GM18867 (cell line): ENCODE results near the gene CRYGA.
"Not testable (repeated sequence)": the region's sequence is repeated elsewhere in the genome, so short reads cannot be mapped to it uniquely, and the experiment has no call there.

Source experiments
- ATAC-seq: cut with Tn5 transposase; IDR thresholded peaks from one replicate; pipeline ENCODE4 v1.9.1; 2021; ENCODE audit warnings: mild to moderate bottlenecking, moderate library complexity; ENCODE audit not compliant: unreplicated experiment

Gene CRYGA

DNA sequence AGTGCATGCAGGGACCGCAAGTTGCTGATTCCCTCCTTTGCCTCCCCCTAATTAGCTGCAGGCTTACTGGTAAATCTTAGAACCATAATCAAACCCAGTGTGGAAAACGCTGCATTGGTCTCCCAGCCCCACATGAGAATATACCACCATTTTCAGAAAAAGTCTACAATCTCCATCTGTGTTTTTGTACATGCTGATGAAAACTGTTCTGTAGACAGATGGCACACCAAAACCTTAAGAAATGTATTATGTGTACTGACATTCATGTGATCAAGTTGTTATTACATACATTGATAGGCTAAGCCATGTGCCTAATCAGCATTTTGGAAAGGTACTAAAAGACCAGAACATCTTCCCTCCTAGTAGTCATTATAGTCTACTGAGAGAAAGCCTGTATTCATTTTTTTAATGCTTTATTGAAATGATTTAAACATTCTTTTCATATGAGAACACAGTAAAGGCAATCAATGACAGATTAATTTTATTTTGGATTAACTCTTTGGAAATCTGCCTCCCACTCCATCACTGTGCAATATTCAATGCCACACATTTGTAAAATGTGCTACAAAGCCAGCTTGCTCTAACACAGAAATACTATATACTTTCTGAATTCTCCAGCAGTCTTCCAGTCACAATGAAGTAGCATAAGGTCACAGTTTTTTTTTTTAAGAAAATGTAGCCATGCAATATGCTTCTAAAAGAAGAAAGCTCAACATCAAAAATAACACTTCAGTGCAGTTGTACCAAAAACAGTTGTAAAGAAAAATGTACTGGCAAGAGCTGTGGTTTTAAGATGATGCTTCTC, 1.8 kb upstream of the CRYGA start:
- ATAC-seq, result no peak

GRCh38 chr2:208156439-208156838, 7.0 kb downstream of the CRYGA start:
- no peak for ATAC-seq

- ATAC-seq, result no peak
Observed at GRCh38 chr2:208153156-208153555, 10.2 kb downstream of the CRYGA start.

GRCh38 chr2:208150956-208151355, 12.4 kb downstream of the CRYGA start:
- ATAC-seq, result no peak

DNA sequence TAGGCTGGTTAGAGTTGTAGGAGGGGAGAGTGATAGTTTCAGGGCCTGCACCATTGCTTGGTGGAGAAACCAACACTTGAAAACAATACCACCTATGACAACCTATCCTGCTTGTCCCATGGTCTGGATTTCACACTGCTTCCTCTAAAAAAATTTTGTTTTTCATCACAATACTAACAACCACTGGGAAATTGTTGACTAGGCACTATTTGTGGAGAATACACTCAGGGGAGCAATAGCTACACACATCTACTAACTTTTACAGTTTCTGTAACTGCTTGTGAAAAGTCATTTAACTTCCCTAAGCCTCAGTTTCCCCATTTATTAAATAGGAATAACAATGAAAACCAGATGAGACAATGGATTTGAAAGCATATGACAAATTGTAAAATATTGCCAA, 13.3 kb downstream of the CRYGA start:
- no peak for ATAC-seq

- ATAC-seq, result no peak
Observed at GRCh38 chr2:208148803-208149202, 14.6 kb downstream of the CRYGA start.

- ATAC-seq, result no peak
Observed at GRCh38 chr2:208147759-208148158, 15.6 kb downstream of the CRYGA start.

DNA sequence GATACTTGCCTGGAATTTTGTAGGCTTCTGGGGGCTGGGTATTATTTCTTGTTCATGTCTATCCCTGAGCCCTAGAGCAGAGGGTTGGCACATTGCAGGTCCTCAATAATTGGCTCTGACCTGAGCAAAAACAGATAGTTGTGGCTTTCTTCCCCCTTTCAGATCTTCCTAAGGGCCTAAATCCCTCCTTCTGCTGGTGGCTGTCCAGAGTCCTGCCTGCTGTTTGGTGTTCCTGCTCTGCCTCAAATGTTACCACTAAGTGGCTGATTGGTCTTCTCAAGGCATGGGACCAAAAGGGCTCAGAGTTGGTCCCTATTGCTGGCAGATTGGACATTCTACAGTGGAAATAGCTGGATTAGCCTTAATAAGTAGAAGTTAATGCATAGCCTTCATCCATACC, 16.4 kb downstream of the CRYGA start:
- no peak for ATAC-seq

GRCh38 chr2:208146006-208146405, 17.4 kb downstream of the CRYGA start, which contains the start of gene CRYGB:
CRYGB (minus strand) TSS chr2:208146158; CDS start chr2:208146120, 38 bp downstream.
- no peak for ATAC-seq

DNA sequence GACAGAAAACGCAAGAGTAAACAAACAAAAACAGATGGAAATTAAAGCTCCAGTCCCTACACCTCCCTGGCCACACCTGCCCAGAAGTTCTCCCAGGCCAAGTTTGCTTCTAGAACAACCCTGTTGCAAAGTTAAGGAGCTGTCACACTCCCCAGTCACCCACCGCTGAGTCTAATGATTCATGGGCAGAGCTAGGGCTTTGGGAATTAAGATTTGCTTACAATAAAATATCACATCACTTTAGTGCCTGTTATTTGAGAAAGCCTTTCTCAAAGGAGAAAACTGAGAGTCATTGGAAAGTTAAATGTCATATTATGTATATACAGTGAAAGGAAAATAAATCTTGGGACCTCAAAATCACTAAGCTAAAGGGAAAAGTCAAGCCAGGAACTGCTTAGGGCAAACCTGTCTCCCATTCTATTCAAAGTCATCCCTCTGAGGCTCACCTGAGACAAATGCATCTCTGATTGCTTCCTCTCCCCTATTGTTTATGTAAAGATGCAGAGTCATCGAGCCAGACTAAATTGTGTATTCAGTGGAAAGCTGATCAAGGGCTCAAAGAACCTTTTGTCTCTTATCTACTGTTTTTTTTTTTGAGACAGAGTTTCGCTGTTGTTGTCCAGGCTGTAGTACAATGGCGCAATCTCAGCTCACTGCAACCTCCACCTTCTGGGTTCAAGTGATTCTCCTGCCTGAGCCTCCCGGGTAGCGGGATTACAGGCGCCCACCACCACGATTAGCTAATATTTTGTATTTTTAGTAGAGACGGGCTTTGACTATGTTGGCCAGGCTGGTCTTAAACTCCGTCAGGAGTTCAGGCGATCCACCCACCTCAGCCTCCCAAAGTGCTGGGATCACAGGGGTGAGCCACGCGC, 20.2 kb downstream of the CRYGA start:
- no peak for ATAC-seq

GRCh38 chr2:208142240-208142924, 21.0 kb downstream of the CRYGA start:
- no peak for ATAC-seq

DNA sequence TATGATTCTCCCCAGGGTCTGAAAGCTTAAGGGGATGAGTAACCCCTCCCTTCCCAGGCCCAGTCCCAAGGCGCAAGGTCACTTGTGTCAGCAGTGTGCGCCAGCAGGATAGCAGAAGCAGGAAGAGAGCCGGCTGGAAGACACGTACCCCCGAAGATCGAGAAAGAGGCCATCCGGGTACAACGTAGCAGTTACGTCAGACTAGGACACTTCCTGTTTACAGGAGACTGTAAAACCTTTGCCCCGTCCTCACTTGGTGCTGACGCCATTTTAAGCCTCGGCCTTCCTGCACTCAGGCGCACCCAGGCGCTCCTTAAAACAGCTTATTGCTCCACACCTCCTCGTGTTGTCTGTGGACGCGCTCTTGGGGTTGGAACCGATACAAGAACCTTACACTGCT, 23.9 kb downstream of the CRYGA start:
- ATAC-seq, result no peak

DNA sequence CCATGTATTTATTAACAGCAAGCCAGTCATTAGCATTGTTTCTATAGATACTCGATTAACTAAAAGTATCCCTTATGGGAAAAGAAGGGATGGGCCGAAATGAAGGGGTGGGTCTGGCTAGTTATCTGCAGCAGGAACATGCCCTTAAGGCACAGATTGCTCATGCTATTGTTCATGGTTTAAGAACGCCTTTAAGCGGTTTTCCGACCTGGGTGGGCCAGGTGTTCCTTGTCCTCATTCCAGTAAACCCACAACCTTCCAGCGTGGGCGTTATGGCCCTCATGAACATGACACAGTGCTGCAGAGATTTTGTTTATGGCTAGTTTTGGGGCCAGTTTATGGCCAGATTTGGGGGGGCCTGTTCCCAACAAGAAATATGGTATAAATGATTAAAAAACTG, 25.1 kb downstream of the CRYGA start:
- ATAC-seq, result not testable (repeated sequence)

DNA sequence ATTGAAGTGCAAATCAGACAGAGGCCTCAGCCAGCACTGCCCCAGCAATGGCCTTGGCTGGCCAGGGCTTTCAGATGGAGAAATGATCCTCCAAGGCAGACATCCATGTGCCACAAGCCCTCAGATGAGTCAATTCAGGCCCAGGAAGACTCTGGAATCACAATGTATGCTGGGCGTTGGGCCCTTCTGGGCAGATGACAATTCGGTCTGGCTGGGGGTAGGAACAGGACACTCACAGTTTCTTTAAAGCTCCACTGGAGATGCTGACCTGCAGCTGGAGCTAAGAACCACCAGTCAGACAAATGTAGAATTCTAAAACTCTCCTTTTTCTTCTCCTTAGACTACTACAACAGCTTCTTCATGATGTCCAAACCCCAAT, 26.7 kb downstream of the CRYGA start:
- ATAC-seq, result no peak

- no peak for ATAC-seq
Observed at GRCh38 chr2:208135794-208136715, 27.3 kb downstream of the CRYGA start.

GRCh38 chr2:208134928-208135586, 28.3 kb downstream of the CRYGA start:
- ATAC-seq, result peak; percentile 48

DNA sequence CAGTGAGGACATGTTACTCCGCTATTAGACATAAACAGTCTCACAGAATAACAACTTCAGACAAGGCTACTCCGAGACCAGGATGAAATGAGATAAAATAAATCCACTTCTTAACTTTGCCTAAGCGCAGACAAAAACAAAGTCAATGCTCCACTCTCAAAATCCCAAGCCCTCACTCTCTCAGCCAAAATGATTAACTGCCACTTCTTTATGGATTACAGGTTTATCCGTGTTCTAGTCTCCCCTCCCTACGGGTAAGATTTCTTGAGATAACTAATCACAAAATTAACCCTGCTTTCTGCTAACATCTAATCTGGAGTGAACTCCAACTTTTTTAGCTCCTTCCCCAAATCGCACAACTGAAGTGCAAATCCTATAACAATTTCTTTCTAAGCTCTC, 32.7 kb downstream of the CRYGA start:
- ATAC-seq, result no peak

- no peak for ATAC-seq
Observed at GRCh38 chr2:208129744-208130711, 33.4 kb downstream of the CRYGA start, which contains the start of gene CRYGC. CRYGC (minus strand) TSS chr2:208129828; CDS start chr2:208129792, 36 bp downstream.

DNA sequence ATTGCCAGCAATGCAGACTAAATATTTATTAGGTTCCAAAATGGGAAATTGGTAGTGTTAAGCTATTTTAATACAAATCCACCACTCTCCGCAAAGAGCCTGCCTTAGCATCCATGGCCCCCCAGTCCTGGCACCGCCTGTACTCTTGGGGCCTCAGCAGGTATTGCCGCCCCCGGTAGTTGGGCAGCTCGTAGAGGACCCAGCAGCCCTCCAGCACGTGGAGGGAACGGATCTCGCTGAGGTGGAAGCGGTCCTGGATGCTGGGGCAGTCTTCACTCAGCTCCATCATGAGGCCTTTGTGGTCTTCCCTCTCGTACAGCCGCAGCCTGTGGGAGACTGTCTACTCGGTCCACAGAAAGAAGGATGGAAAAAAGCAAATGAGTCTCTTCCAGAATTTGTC, 35.3 kb downstream of the CRYGA start:
- ATAC-seq, result no peak
